ENCODE results near the gene AGMO.

DNA sequence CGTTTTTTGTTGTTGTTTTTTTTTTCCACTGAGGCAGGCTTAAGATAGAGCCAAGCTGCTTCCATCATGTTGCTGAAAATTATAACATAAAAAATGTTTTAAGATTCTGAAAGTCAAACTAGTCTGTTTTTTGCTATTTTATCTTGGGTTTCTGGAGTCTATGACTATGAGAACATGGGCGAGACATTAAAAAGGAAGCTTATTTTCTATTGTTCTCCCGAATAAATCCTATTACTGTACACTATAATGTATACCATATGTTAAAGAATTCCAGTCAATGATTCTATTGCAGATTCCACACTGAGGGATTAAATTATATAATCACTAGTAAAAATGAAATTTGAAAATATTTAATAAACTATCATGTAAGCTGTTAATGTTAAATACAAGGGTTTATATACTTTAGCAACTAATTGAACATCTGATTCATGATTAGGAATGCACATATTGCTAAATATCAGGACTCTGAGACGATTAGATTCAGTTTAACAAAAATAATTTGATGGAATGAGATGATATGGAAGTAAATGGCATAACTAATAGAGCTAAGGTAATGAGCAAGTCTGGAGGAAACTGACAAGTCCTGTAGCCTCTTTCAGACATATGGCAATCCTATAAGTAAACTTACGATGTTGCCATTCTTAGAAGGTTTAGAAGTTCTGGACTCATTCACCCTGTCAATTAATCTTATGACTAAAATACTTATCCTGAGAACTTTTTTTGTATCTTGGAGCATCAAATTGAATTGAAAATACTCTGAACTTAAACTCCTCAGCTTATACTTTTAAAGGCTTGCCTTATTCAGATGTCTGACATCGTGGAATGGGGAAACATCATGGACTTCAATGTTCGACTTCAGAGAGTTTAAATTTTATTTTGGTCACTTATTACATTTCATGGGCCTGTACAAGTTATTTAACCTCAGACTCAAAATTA is 364.5 kb downstream of the AGMO start:
- TF ChIP-seq, protein P1, sequence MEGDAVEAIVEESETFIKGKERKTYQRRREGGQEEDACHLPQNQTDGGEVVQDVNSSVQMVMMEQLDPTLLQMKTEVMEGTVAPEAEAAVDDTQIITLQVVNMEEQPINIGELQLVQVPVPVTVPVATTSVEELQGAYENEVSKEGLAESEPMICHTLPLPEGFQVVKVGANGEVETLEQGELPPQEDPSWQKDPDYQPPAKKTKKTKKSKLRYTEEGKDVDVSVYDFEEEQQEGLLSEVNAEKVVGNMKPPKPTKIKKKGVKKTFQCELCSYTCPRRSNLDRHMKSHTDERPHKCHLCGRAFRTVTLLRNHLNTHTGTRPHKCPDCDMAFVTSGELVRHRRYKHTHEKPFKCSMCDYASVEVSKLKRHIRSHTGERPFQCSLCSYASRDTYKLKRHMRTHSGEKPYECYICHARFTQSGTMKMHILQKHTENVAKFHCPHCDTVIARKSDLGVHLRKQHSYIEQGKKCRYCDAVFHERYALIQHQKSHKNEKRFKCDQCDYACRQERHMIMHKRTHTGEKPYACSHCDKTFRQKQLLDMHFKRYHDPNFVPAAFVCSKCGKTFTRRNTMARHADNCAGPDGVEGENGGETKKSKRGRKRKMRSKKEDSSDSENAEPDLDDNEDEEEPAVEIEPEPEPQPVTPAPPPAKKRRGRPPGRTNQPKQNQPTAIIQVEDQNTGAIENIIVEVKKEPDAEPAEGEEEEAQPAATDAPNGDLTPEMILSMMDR (IDR thresholded peaks at IDR 0.05), result no peak
- TF ChIP-seq EP300 (IDR thresholded peaks at IDR 0.05) (no peak), MAZ (IDR thresholded peaks at IDR 0.05; ENCODE audit: borderline replicate concordance, low read depth, low read length) (no peak), JUN (IDR thresholded peaks at IDR 0.05) (no peak), CEBPB (IDR thresholded peaks at IDR 0.05) (no peak), NR3C1 (IDR thresholded peaks at IDR 0.05) (no peak), KDM1A (IDR thresholded peaks at IDR 0.05; ENCODE audit: low read depth) (no peak), CHD4 (IDR thresholded peaks at IDR 0.05; ENCODE audit: borderline replicate concordance) (no peak), CHD2 (IDR thresholded peaks at IDR 0.05; ENCODE audit: low read length, partially characterized antibody) (no peak), RARB (CRISPR knock-in tag; IDR thresholded peaks at IDR 0.05) (no peak)
- TF ChIP-seq, protein P2, sequence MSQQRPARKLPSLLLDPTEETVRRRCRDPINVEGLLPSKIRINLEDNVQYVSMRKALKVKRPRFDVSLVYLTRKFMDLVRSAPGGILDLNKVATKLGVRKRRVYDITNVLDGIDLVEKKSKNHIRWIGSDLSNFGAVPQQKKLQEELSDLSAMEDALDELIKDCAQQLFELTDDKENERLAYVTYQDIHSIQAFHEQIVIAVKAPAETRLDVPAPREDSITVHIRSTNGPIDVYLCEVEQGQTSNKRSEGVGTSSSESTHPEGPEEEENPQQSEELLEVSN (IDR thresholded peaks at IDR 0.05; ENCODE audit: borderline replicate concordance, low read depth), result no peak
- TF ChIP-seq, protein P3, sequence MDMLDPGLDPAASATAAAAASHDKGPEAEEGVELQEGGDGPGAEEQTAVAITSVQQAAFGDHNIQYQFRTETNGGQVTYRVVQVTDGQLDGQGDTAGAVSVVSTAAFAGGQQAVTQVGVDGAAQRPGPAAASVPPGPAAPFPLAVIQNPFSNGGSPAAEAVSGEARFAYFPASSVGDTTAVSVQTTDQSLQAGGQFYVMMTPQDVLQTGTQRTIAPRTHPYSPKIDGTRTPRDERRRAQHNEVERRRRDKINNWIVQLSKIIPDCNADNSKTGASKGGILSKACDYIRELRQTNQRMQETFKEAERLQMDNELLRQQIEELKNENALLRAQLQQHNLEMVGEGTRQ (IDR thresholded peaks at IDR 0.05), result no peak
